Osteoblast (primary cell): Measurements from ENCODE around the gene RSRC1. TPM values are rescaled to one million over a fixed set of nuclear protein-coding genes. Genes with fewer than 3 reads are reported as not detected.

ENCODE experiments used
- DNase-seq: peaks from one replicate; pipeline ENCODE4 v3.0.0; 2011; ENCODE audit warnings: low spot score, mixed read lengths; ENCODE audit not compliant: insufficient read length; ENCODE audit errors: missing footprints
- H2AFZ ChIP-seq: 2 replicates; pipeline ENCODE4 v1.6.0; 2011; ENCODE audit warnings: mild to moderate bottlenecking, low read length
- H3K27ac ChIP-seq: 2 replicates; pipeline ENCODE4 v1.5.1; 2011; ENCODE audit warnings: mild to moderate bottlenecking, low read depth, low read length, moderate library complexity
- H3K27me3 ChIP-seq: 2 replicates; pipeline ENCODE4 v1.6.0; 2012; ENCODE audit warnings: mild to moderate bottlenecking, control low read depth, inconsistent platforms, low read length, moderate library complexity; ENCODE audit not compliant: insufficient read depth
- H3K36me3 ChIP-seq: 2 replicates; pipeline ENCODE4 v1.5.1; 2011; ENCODE audit warnings: mild to moderate bottlenecking, low read length, control low read depth, moderate library complexity; ENCODE audit not compliant: insufficient read depth
- H3K4me1 ChIP-seq: 2 replicates; pipeline ENCODE4 v1.5.1; 2011; ENCODE audit warnings: mild to moderate bottlenecking, low read length, control low read depth, moderate library complexity; ENCODE audit not compliant: insufficient read depth
- H3K4me2 ChIP-seq: 2 replicates; pipeline ENCODE4 v1.6.0; 2011; ENCODE audit warnings: mild to moderate bottlenecking, low read length; ENCODE audit not compliant: insufficient read depth
- H3K4me3 ChIP-seq: fragments of 200-600 bp; sonication (generic); 3 replicates; pipeline ENCODE4 v1.5.1; 2012; ENCODE audit warnings: mild to moderate bottlenecking, low read length, inconsistent platforms; ENCODE audit not compliant: insufficient read depth
- H3K79me2 ChIP-seq: 2 replicates; pipeline ENCODE4 v1.6.0; 2012; ENCODE audit warnings: mild to moderate bottlenecking, low read length, control low read depth, inconsistent platforms; ENCODE audit not compliant: insufficient read depth
- H3K9me3 ChIP-seq: 2 replicates; pipeline ENCODE4 v1.5.1; 2011; ENCODE audit warnings: low read depth, low read length, control low read depth
- H4K20me1 ChIP-seq: 2 replicates; pipeline ENCODE4 v1.6.0; 2012; ENCODE audit warnings: mild to moderate bottlenecking, low read length, control low read depth; ENCODE audit not compliant: insufficient read depth
- total RNA-seq: library from RNA; depleted of rRNA; stranded (reverse); fragments of >200 nt; gene quantifications from 2 replicates; pipeline ENCODE4 v1.2.3, GENCODE V29; 2012
- TF ChIP-seq, protein P1 (sequence below): IDR thresholded peaks from 2 replicates; pipeline ENCODE4 v1.5.1; 2011; ENCODE audit warnings: mild to moderate bottlenecking, low read depth, low read length, moderate library complexity; ENCODE audit errors: extremely low read depth

The RSRC1 gene
- total RNA-seq, 1 donor = 69.8 TPM

- Histone ChIP-seq H3K79me2 (no peaks in the 10 kb centered on the region), H3K27me3 (no peaks in the 10 kb centered on the region), H3K4me2 (no peak overlapping the region), H3K4me1 (no peaks in the 10 kb centered on the region), H4K20me1 (no peaks in the 10 kb centered on the region), H3K9me3 (no peaks in the 10 kb centered on the region), H2AFZ (no peak overlapping the region), H3K36me3 (no peaks in the 10 kb centered on the region), H3K27ac (no peak overlapping the region), H3K4me3 (no peak overlapping the region)
- TF ChIP-seq, protein P1, sequence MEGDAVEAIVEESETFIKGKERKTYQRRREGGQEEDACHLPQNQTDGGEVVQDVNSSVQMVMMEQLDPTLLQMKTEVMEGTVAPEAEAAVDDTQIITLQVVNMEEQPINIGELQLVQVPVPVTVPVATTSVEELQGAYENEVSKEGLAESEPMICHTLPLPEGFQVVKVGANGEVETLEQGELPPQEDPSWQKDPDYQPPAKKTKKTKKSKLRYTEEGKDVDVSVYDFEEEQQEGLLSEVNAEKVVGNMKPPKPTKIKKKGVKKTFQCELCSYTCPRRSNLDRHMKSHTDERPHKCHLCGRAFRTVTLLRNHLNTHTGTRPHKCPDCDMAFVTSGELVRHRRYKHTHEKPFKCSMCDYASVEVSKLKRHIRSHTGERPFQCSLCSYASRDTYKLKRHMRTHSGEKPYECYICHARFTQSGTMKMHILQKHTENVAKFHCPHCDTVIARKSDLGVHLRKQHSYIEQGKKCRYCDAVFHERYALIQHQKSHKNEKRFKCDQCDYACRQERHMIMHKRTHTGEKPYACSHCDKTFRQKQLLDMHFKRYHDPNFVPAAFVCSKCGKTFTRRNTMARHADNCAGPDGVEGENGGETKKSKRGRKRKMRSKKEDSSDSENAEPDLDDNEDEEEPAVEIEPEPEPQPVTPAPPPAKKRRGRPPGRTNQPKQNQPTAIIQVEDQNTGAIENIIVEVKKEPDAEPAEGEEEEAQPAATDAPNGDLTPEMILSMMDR = no peak
- DNase-seq = no peak
These were observed 345.5 kb downstream of the RSRC1 start for GRCh38 chr3:158455406-158455805.

DNA sequence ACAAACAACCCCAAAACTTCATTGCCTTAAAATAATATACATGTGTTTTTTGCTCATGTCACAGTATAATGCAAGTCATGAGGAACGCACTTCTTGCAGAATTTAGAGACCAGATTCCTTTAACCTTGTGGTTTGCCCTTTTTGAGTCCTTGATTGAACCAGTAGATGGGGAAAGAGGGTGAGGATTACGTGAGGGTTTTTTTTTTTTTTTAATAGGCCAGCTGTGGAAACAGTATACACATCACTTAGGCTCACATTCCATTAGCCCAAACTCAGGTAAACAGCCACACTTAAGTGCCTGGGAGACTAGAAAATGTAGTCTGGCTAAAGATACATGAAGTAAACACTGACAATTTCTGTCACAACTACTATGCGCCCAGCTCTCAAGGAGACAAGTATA, 346.2 kb downstream of the RSRC1 start:
- Histone ChIP-seq H3K4me2 (no peak overlapping the region), H3K27ac (no peak overlapping the region), H3K9me3 (no peaks in the 10 kb centered on the region), H3K36me3 (no peaks in the 10 kb centered on the region), H2AFZ (no peak overlapping the region), H3K27me3 (no peaks in the 10 kb centered on the region), H3K79me2 (no peaks in the 10 kb centered on the region), H4K20me1 (no peaks in the 10 kb centered on the region), H3K4me1 (no peaks in the 10 kb centered on the region), H3K4me3 (no peak overlapping the region)
- TF ChIP-seq, protein P1 = no peak
- no peak for DNase-seq

DNA sequence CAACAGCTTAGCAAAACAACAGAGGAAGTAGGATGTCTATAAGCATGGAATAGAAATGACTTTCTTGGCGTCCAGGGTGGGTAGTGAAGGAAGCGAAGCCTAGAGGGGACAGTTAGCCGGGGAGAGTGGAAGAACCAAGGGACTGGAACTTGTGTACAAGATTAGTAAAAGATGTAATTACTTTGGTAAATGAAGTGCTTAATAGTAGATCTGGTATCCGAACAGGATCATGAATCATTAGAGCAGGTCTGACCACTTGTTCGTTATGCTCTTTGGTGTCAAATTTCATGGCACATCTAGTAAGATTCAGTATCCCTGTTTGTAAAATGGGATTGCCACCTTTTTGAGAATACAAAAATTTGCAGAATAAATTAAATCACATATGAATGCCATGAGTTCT, 348.6 kb downstream of the RSRC1 start:
- Histone ChIP-seq H3K27ac (no peak overlapping the region), H4K20me1 (no peaks in the 10 kb centered on the region)
- DNase-seq = no peak

GRCh38 chr3:158460926-158461325, 351.0 kb downstream of the RSRC1 start:
- Histone ChIP-seq H3K36me3 (no peaks in the 10 kb centered on the region), H4K20me1 (no peaks in the 10 kb centered on the region), H3K9me3 (no peaks in the 10 kb centered on the region), H3K4me3 (no peak overlapping the region), H3K27me3 (no peaks in the 10 kb centered on the region), H3K4me1 (no peaks in the 10 kb centered on the region), H3K27ac (no peak overlapping the region), H3K4me2 (no peak overlapping the region), H2AFZ (no peak overlapping the region), H3K79me2 (no peaks in the 10 kb centered on the region)
- no peak for DNase-seq
- TF ChIP-seq, protein P1 = no peak

More for the DNA sequence above, 348.6 kb downstream of the RSRC1 start:
- Histone ChIP-seq H3K4me2 (no peak overlapping the region), H3K4me3 (no peak overlapping the region), H3K4me1 (no peaks in the 10 kb centered on the region), H3K27me3 (no peaks in the 10 kb centered on the region), H3K9me3 (no peaks in the 10 kb centered on the region), H3K36me3 (no peaks in the 10 kb centered on the region), H3K79me2 (no peaks in the 10 kb centered on the region), H2AFZ (no peak overlapping the region)
- TF ChIP-seq, protein P1 = no peak
